IgD-negative memory B cell (primary cell): ENCODE measurements around the gene MAGI2. TPM values are rescaled to one million over a fixed set of nuclear protein-coding genes. Genes with fewer than 3 reads are reported as not detected.

Experiments used
- H3K27ac Mint-ChIP-seq, 3 donors: one replicate each; pipeline ENCODE4 v1.8.0; 2020 to 2022; ENCODE audit warnings: mild to moderate bottlenecking in 3 of 3, mixed read lengths in 3 of 3, moderate library complexity in 1 of 3
- H3K27me3 Mint-ChIP-seq: one replicate; pipeline ENCODE4 v1.8.0; 2021; ENCODE audit warnings: mixed read lengths
- H3K36me3 Mint-ChIP-seq: one replicate; pipeline ENCODE4 v1.8.0; 2020; ENCODE audit warnings: mild to moderate bottlenecking, mixed read lengths
- H3K4me1 Mint-ChIP-seq, 3 donors: one replicate each; pipeline ENCODE4 v1.8.0; 2020 to 2022; ENCODE audit warnings: mixed read lengths in 3 of 3, mild to moderate bottlenecking in 1 of 3
- H3K4me3 Mint-ChIP-seq, 4 donors: one replicate each; pipeline ENCODE4 v1.8.0; 2020 to 2022; ENCODE audit warnings: mild to moderate bottlenecking in 4 of 4, mixed read lengths in 4 of 4, moderate library complexity in 3 of 4
- H3K9me3 Mint-ChIP-seq, 3 donors: one replicate each; pipeline ENCODE4 v1.8.0; 2020 to 2021; ENCODE audit warnings: mixed read lengths in 3 of 3, mild to moderate bottlenecking in 1 of 3
- polyA plus RNA-seq: library from polyadenylated mRNA; unstranded; fragments of 300-500 nt; fragmentation: Illumina TruSeq; gene quantifications from one replicate; pipeline ENCODE4 v1.2.3, GENCODE V29; 2021

The MAGI2 gene
- not detected for polyA plus RNA-seq

GRCh38 chr7:79453558-79454360 is at the start of gene MAGI2:
Gene MAGI2 (minus strand): TSS chr7:79453667. CDS start chr7:79453320, 347 bp downstream.
- H3K36me3 Mint-ChIP-seq: peaks cover 3% of the 10 kb centered on the region
- H3K27ac Mint-ChIP-seq: no peak within 1 kb of the TSS
- H3K27me3 Mint-ChIP-seq: peaks cover 25% of the 10 kb centered on the region
- peaks cover 1 to 5% (median 4%) of the 10 kb centered on the region in 3 donors for H3K9me3 Mint-ChIP-seq
- H3K4me1 Mint-ChIP-seq: no peaks in the 10 kb centered on the region
- H3K4me3 Mint-ChIP-seq: peak within 1 kb of the TSS in 2 of 4 donors; percentile 57

- H3K27me3 Mint-ChIP-seq: no peaks in the 10 kb centered on the region
- peaks cover 0 to 4% (median 1%) of the 10 kb centered on the region in 3 donors for H3K9me3 Mint-ChIP-seq
- H3K27ac Mint-ChIP-seq: no peak overlapping the region
These were observed 48.7 kb upstream of the MAGI2 start for GRCh38 chr7:79502151-79502550.

GRCh38 chr7:79500759-79501158 is 47.3 kb upstream of the MAGI2 start:
- no peaks in the 10 kb centered on the region for H3K4me1 Mint-ChIP-seq
- H3K27me3 Mint-ChIP-seq: no peaks in the 10 kb centered on the region
- no peaks in the 10 kb centered on the region for H3K36me3 Mint-ChIP-seq
- no peak overlapping the region for H3K4me3 Mint-ChIP-seq
- H3K27ac Mint-ChIP-seq: no peak overlapping the region
- H3K9me3 Mint-ChIP-seq: peaks cover 1 to 4% (median 3%) of the 10 kb centered on the region in 3 donors

More at GRCh38 chr7:79502151-79502550, 48.7 kb upstream of the MAGI2 start:
- H3K4me3 Mint-ChIP-seq: no peak overlapping the region
- no peaks in the 10 kb centered on the region for H3K36me3 Mint-ChIP-seq
- no peaks in the 10 kb centered on the region for H3K4me1 Mint-ChIP-seq

GRCh38 chr7:79497728-79498127 is 44.3 kb upstream of the MAGI2 start:
- Mint-ChIP-seq H3K9me3 (peaks cover 3 to 4% (median 4%) of the 10 kb centered on the region in 3 donors), H3K36me3 (no peaks in the 10 kb centered on the region), H3K27me3 (no peaks in the 10 kb centered on the region), H3K4me1 (no peaks in the 10 kb centered on the region), H3K27ac (no peak overlapping the region), H3K4me3 (no peak overlapping the region)

GRCh38 chr7:79495544-79496272 is 42.2 kb upstream of the MAGI2 start:
- H3K36me3 Mint-ChIP-seq: no peaks in the 10 kb centered on the region
- H3K4me3 Mint-ChIP-seq: no peak overlapping the region
- H3K9me3 Mint-ChIP-seq: peaks cover 0 to 5% (median 4%) of the 10 kb centered on the region in 3 donors
- no peaks in the 10 kb centered on the region for H3K4me1 Mint-ChIP-seq
- no peak overlapping the region for H3K27ac Mint-ChIP-seq
- no peaks in the 10 kb centered on the region for H3K27me3 Mint-ChIP-seq

- H3K36me3 Mint-ChIP-seq: no peaks in the 10 kb centered on the region
- no peak overlapping the region for H3K27ac Mint-ChIP-seq
- no peaks in the 10 kb centered on the region for H3K4me1 Mint-ChIP-seq
- no peaks in the 10 kb centered on the region for H3K27me3 Mint-ChIP-seq
- peaks cover 0 to 5% (median 4%) of the 10 kb centered on the region in 3 donors for H3K9me3 Mint-ChIP-seq
- H3K4me3 Mint-ChIP-seq: no peak overlapping the region
These were observed 40.6 kb upstream of the MAGI2 start for GRCh38 chr7:79494046-79494445.

GRCh38 chr7:79489371-79489770 is 35.9 kb upstream of the MAGI2 start:
- Mint-ChIP-seq H3K27ac (no peak overlapping the region), H3K9me3 (peaks cover 0 to 4% (median 4%) of the 10 kb centered on the region in 3 donors)

GRCh38 chr7:79478386-79478785 is 24.9 kb upstream of the MAGI2 start:
- H3K4me3 Mint-ChIP-seq: no peak overlapping the region
- no peaks in the 10 kb centered on the region for H3K36me3 Mint-ChIP-seq
- no peak overlapping the region for H3K27ac Mint-ChIP-seq
- H3K9me3 Mint-ChIP-seq: peaks cover 0 to 10% (median 2%) of the 10 kb centered on the region in 3 donors
- no peaks in the 10 kb centered on the region for H3K27me3 Mint-ChIP-seq
- H3K4me1 Mint-ChIP-seq: no peaks in the 10 kb centered on the region

More at GRCh38 chr7:79489371-79489770, 35.9 kb upstream of the MAGI2 start:
- Mint-ChIP-seq H3K36me3 (no peaks in the 10 kb centered on the region), H3K4me3 (no peak overlapping the region), H3K4me1 (no peaks in the 10 kb centered on the region), H3K27me3 (no peaks in the 10 kb centered on the region)

GRCh38 chr7:79475455-79475854 is 22.0 kb upstream of the MAGI2 start:
- H3K27me3 Mint-ChIP-seq: no peaks in the 10 kb centered on the region
- no peaks in the 10 kb centered on the region for H3K4me1 Mint-ChIP-seq
- H3K9me3 Mint-ChIP-seq: peaks cover 0 to 6% (median 0%) of the 10 kb centered on the region in 3 donors
- H3K36me3 Mint-ChIP-seq: no peaks in the 10 kb centered on the region
- no peak overlapping the region for H3K4me3 Mint-ChIP-seq
- H3K27ac Mint-ChIP-seq: no peak overlapping the region

- H3K27ac Mint-ChIP-seq: no peak overlapping the region
- no peaks in the 10 kb centered on the region for H3K4me1 Mint-ChIP-seq
- no peaks in the 10 kb centered on the region for H3K27me3 Mint-ChIP-seq
These were observed 18.2 kb upstream of the MAGI2 start for GRCh38 chr7:79471699-79472098.

GRCh38 chr7:79471283-79471682 is 17.8 kb upstream of the MAGI2 start:
- Mint-ChIP-seq H3K36me3 (no peaks in the 10 kb centered on the region), H3K27ac (no peak overlapping the region), H3K4me1 (no peaks in the 10 kb centered on the region), H3K27me3 (no peaks in the 10 kb centered on the region), H3K9me3 (no peaks in the 10 kb centered on the region), H3K4me3 (no peak overlapping the region)

More at GRCh38 chr7:79471699-79472098, 18.2 kb upstream of the MAGI2 start:
- Mint-ChIP-seq H3K4me3 (no peak overlapping the region), H3K36me3 (no peaks in the 10 kb centered on the region), H3K9me3 (no peaks in the 10 kb centered on the region)

GRCh38 chr7:79465551-79465950 is 12.1 kb upstream of the MAGI2 start:
- Mint-ChIP-seq H3K4me1 (peaks cover 0 to 2% (median 0%) of the 10 kb centered on the region in 3 donors), H3K9me3 (peaks cover 0 to 2% (median 0%) of the 10 kb centered on the region in 3 donors), H3K27me3 (no peaks in the 10 kb centered on the region), H3K27ac (no peak overlapping the region), H3K4me3 (no peak overlapping the region), H3K36me3 (no peaks in the 10 kb centered on the region)

GRCh38 chr7:79464051-79464450 is 10.6 kb upstream of the MAGI2 start:
- Mint-ChIP-seq H3K4me1 (peaks cover 0 to 2% (median 0%) of the 10 kb centered on the region in 3 donors), H3K27ac (no peak overlapping the region), H3K36me3 (no peaks in the 10 kb centered on the region), H3K4me3 (no peak overlapping the region), H3K9me3 (peaks cover 0 to 2% (median 0%) of the 10 kb centered on the region in 3 donors), H3K27me3 (no peaks in the 10 kb centered on the region)

- Mint-ChIP-seq H3K36me3 (no peaks in the 10 kb centered on the region), H3K27me3 (no peaks in the 10 kb centered on the region), H3K4me1 (peaks cover 0 to 2% (median 0%) of the 10 kb centered on the region in 3 donors), H3K9me3 (peaks cover 0 to 2% (median 0%) of the 10 kb centered on the region in 3 donors), H3K4me3 (no peak overlapping the region), H3K27ac (no peak overlapping the region)
These were observed 8.9 kb upstream of the MAGI2 start for GRCh38 chr7:79462390-79462789.

- H3K36me3 Mint-ChIP-seq: no peaks in the 10 kb centered on the region
- no peaks in the 10 kb centered on the region for H3K27me3 Mint-ChIP-seq
- H3K27ac Mint-ChIP-seq: no peak overlapping the region
- H3K4me1 Mint-ChIP-seq: peaks cover 0 to 2% (median 0%) of the 10 kb centered on the region in 3 donors
- no peak overlapping the region for H3K4me3 Mint-ChIP-seq
- peaks cover 0 to 2% (median 0%) of the 10 kb centered on the region in 3 donors for H3K9me3 Mint-ChIP-seq
These were observed 8.2 kb upstream of the MAGI2 start for GRCh38 chr7:79461660-79462059.
